ENCODE data around the gene RUNX2.

DNA sequence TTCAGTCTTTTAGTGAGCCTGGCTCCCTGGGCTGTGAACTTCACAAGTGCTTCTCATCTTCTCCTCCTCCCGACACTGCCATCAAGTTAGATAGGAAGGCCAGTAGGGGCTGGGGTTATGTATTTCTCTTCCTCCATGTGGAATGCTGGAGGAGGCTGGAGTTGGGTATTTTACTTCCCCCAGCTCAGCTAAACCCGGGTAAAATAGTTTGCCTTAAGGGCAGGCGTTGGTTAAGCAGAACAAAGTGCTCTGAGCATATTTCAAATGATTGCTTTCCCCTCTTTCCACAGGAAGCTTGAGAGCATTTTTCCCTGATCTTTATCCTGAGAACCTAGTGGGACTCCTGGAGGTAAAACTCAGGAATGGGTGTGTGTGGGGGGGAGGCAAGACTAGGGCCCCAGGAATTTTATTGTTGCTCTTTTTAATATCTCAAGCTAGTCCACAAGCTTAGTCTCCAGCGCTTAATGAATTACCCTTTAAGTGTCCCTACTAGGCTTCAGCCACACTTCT, 66.5 kb downstream of the RUNX2 start:
- no peak for TF ChIP-seq CHD1 (IDR thresholded peaks at IDR 0.05; ENCODE audit: low read depth, low read length)
- no peak for TF ChIP-seq POLR2AphosphoS5 (IDR thresholded peaks at IDR 0.05; ENCODE audit: low read depth, low read length)
- TF ChIP-seq, protein P1, sequence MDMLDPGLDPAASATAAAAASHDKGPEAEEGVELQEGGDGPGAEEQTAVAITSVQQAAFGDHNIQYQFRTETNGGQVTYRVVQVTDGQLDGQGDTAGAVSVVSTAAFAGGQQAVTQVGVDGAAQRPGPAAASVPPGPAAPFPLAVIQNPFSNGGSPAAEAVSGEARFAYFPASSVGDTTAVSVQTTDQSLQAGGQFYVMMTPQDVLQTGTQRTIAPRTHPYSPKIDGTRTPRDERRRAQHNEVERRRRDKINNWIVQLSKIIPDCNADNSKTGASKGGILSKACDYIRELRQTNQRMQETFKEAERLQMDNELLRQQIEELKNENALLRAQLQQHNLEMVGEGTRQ (IDR thresholded peaks at IDR 0.05; ENCODE audit: low read length): no peak
- TF ChIP-seq POLR2A (IDR thresholded peaks at IDR 0.05; ENCODE audit: control extremely low read depth in 1 of 2, low read depth in 2 of 2, low read length in 2 of 2): no peak
- TF ChIP-seq, protein P2, sequence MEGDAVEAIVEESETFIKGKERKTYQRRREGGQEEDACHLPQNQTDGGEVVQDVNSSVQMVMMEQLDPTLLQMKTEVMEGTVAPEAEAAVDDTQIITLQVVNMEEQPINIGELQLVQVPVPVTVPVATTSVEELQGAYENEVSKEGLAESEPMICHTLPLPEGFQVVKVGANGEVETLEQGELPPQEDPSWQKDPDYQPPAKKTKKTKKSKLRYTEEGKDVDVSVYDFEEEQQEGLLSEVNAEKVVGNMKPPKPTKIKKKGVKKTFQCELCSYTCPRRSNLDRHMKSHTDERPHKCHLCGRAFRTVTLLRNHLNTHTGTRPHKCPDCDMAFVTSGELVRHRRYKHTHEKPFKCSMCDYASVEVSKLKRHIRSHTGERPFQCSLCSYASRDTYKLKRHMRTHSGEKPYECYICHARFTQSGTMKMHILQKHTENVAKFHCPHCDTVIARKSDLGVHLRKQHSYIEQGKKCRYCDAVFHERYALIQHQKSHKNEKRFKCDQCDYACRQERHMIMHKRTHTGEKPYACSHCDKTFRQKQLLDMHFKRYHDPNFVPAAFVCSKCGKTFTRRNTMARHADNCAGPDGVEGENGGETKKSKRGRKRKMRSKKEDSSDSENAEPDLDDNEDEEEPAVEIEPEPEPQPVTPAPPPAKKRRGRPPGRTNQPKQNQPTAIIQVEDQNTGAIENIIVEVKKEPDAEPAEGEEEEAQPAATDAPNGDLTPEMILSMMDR (IDR thresholded peaks at IDR 0.05; ENCODE audit: control extremely low read depth in 1 of 3, insufficient read depth in 1 of 3, low read depth in 1 of 3, low read length in 3 of 3): no peak
- no peak for TF ChIP-seq ZNF274 (IDR thresholded peaks at IDR 0.05; ENCODE audit: borderline replicate concordance, extremely low read depth, low read length)
- TF ChIP-seq SP2 (IDR thresholded peaks at IDR 0.05; ENCODE audit: low read length): no peak
- TF ChIP-seq, protein P3, sequence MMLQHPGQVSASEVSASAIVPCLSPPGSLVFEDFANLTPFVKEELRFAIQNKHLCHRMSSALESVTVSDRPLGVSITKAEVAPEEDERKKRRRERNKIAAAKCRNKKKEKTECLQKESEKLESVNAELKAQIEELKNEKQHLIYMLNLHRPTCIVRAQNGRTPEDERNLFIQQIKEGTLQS (IDR thresholded peaks at IDR 0.05; ENCODE audit: insufficient read depth, low read depth, low read length): no peak
- no peak for TF ChIP-seq JUND (IDR thresholded peaks at IDR 0.05; ENCODE audit: low read length)
- no peak for TF ChIP-seq EP300 (IDR thresholded peaks at IDR 0.05; ENCODE audit: borderline replicate concordance in 1 of 2, low read depth in 2 of 2, low read length in 2 of 2)
- no peak for TF ChIP-seq PHF8 (conservative IDR thresholded peaks at IDR 0.05; ENCODE audit: low read depth, low read length)
- no peak for TF ChIP-seq TAF1 (IDR thresholded peaks at IDR 0.05; ENCODE audit: low read depth, low read length)

All from H1 (cell line).